ENCODE data around the gene ZNF79.

Gene ZNF79

DNA sequence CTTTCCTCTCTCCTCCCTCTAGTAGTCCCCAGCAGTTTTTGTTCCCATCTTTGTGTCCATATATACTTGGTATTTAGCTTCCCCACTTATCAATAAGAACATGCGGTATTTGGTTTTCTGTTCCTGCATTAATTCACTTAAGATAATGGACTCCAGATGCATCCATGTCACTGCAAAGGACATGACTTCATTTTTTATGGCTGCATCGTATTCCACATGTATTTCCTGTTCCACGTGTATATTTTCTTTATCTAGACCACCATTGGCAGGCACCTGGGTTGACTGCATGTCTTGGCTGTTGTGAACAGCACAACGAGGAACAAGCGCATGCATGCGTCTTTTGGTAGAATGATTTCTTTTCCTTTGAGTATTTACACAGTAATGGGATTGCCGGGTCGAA is 6.2 kb downstream of the ZNF79 start:
- DNase-seq, result no peak

DNA sequence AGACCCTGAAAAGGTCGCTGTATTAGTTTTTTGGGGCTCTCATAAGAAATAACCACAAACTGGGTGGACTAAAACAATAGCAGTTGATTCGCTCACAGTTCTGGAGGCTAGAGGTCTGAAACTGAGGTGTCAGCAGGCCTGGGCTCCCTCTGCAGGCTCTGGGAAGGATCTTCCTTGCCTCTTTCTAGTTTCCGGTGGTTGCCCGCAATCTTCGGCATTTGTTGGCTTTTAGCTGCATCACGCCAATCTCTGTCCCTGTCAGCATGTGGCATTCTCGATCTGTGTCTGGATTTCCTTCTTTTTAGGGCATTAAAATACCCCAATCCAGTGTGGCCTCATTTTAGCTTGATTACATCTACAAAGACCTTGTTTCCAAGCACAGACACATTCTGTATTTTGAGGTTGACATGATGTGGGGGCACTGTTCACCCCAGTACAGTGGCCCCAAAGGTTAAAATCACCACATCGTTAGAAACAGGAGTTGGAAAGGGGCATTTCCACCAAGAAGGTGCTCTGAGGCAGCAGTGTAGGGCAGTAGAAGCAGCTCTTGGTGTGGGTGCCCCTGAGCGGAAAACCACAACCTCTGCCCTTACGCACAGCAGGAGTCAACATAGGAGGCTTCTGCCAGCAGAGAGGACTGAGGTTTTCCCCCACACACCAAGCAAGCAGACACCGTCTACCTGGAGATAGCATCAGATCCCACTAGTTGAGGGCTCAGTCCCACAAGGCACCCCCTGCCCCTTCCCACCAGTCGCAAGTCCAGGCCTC is 13.5 kb downstream of the ZNF79 start:
- DNase-seq, result no peak

DNA sequence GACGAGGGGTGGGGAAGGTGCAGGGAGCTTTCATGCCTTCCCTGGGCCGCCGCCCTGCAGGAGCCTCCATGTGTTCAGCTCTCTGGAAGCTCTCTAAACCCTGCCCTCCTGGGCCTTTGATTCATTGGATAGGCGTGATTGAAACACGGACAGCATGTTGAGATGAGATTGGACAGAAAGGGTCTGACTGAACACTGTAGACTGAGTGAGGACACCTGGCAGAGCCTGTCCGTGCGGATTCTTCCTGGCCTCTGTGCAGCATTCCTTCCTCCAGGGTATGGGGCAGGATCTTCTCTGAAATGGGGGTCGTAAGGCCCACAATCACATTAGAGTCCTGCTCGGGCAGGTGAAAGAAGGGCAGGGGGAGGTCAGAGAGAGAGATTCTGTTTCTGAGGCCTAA is 14.2 kb downstream of the ZNF79 start:
- no peak for DNase-seq

DNA sequence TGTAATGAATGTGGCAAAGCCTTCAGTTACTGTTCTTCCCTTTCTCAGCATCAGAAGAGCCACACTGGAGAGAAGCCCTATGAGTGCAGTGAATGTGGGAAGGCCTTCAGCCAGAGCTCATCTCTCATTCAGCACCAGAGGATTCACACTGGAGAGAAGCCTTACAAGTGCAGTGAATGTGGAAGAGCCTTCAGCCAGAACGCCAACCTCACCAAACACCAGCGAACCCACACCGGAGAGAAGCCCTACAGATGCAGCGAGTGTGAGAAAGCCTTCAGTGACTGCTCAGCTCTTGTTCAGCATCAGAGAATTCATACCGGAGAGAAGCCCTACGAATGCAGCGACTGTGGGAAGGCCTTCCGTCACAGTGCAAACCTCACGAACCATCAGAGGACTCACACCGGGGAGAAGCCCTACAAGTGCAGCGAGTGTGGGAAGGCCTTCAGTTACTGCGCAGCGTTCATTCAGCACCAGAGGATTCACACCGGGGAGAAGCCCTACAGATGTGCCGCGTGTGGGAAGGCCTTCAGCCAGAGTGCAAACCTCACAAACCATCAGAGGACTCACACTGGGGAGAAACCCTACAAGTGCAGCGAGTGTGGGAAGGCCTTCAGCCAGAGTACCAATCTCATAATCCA is 20.2 kb downstream of the ZNF79 start:
- DNase-seq, result no peak

DNA sequence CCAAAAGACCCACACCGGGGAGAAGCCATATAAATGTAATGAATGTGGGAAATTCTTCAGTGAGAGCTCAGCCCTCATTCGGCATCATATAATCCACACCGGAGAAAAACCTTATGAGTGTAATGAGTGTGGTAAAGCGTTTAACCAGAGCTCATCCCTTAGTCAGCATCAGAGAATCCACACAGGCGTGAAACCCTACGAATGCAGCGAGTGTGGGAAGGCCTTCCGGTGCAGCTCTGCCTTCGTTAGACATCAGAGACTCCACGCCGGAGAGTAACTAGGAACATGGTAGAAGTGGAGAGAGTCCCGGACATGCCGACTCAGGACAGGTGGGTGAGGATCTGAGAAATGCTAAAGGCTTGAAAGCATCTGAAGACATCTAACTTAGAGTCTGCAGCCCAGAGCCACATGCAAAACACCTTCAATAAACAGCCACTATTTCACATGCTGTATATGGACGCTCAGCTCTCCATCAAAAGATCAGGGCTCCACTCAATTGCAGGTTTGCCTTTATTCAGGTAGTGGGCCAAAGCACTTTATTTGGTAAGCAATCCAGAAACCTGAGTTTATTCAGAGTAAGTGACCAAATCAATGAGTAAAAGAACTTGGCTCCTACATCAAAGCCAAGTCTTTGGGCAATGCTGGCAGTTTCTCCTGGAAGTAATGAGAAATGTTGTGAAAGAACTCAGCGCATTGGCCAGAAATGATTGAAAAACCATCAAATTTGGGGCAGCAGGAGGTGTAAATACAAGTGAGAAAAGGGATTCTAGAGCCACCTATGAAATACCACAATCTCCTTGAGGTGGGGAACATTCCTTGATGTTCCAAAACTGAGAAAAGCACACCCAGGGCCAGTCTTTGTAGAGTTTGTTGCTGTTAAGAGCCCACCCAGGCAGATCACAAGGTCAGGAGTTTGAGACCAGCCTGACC is 21.0 kb downstream of the ZNF79 start:
- no peak for DNase-seq

DNA sequence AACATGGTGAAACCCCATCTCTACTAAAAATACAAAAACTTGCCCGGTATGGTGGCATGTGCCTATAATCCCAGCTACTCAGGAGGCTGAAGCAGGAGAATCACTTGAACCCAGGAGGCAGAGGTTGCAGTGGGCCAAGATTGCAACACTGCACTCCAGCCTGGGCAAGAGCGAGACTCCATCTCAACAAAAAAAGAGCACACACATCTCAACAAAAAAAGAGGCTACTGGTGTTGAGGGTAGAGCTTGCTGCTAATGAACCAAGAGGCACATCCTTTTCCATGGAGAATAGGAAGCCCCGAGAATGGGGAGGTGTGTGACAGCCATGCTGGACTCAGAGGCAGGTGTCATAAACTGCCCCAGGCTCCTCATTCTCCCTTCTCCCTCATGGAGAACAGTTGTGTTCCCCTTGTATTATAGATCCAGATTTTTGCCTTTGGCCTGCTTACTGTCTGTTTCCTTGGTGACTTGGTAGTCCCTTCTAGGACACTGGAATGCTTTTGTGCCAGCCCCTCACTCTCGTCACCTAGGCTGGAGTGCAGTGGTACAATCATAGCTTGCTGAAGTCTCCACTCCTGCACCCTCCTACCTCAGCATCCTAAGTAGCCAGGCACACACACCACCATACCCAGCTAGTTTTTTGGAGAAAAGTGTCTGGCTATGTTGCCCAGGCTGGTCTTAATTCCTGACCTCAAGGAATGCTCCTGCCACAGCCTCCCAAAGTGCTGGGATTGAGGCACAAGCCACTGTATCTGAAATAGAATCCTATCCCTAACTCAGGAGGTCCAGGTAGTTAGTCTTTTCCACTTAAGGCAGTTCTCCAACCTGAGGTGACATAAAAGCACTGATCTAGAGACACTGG is 21.9 kb downstream of the ZNF79 start:
- no peak for DNase-seq

DNA sequence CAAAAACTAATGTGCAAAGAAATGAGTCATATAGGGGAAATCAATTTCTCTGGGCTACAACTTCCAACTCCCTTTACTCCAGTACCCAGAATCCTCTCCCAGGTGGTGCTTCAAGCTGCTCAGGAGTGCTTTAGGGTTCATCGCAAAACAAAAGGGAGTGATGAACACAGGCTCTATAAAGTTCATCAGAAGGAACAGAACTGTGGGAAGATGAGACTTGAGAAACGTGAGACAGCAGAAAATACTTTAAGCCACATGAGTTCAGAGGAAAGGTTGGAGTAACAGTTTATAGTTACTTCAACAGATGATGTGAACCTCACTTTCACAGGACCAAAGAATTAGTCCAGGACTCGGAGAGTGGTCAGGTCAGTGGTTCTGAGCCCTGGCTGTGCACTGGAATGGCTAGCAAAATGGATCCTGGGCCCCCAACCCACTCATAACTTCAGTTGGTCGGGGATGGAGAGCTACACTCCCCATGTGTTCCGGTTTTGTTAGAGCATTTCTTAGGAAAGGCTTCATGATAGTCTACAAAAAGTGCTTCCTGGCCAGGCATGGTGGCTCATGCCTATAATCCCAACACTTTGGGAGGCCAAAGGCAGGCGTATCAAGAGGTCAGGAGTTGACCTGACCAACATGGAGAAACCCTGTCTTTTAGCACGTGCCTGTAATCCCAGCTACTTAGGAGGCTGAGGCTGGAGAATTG is 22.7 kb downstream of the ZNF79 start:
- no peak for DNase-seq

DNA sequence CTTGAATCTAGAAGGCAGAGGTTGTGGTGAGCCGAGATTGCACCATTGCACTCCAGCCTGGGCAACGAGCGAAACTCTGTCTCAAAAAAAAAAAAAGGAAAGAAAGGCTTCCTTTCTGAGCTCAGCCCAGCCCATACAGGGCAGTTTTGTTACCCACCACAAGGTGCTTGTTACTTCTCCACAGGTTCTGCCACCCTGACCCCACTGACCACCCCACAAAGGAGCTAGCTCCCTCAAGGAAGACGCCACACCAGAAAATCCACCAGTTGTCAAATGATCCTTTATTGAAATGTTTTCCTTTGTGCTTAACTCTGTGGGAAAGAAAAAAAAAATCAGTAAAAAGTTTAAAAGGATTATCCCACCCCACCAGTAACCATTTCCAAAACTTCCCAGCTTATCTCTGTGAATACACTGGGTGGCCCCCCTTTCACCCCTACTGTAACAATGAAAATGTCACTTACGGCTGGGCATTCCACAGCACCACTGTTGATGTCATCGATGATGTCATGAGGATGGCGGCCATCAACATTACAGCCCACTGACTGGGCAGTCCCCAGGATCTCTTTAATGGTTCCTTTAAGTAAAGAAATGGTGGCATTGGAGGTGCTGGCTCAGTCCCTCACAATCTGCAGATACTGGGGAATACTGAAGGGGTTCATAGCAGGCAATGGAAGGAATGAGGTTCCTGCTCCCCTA is 23.4 kb downstream of the ZNF79 start:
- DNase-seq, result no peak

DNA sequence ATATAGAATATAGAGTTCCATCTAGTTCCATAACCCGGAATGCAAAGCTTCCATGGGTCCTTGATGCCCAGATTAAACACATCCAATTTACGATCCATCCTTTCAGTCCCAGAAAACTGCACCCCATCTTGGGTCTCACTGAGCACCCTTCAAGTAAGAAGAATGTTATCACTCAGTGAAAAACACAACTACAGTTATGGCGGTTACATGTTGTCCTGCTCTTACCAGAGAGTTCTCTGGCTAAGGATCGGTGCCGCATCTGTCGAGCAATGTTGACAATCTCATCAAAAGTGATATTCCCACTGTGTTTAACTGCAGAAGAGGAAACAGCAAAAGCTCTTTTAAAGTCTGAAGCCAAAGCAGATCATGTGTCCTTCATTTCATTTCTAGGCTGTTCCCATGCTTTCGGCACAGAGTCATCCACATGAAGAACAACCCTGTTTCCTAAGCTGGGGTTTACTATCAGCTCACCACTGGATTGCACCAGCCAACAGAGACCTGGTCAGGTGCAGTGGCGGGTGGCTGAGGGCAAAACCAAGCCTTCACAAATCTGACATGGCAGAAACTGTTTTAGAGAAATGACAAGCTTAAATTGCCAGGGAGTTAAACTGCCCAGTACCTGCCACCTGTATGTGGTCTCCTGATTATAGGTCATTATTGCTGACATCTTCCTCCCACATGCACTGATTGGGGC is 24.1 kb downstream of the ZNF79 start:
- no peak for DNase-seq

DNA sequence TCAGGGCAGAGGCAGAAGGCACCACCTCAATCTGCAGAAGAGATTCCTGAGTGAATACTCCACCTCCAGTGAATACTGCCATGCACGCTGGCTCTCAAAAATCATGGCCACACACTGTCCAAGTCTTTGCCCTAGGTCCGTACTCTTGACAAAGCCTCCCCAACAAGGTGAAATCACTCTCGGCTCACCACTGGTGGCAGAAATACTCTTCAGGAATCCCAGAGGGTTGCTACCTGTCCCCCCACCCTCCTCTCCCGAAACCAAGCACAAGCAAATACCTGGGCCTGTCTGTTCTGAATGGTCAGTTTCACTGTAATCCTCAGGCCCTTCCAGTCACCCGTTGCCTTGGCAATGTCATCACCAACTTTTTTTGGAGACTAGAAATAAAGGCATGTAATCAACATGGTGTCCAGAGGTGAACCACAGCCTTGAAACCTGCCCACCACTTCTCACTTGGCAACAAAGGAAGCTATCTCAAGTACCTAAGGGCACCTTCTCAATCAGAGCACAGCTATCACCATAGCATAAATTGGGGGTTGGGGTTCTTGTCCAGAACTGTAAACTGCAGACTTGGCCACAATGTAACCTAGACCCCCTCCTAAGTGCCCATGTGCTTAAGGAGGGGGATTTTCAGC is 25.3 kb downstream of the ZNF79 start:
- no peak for DNase-seq

DNA sequence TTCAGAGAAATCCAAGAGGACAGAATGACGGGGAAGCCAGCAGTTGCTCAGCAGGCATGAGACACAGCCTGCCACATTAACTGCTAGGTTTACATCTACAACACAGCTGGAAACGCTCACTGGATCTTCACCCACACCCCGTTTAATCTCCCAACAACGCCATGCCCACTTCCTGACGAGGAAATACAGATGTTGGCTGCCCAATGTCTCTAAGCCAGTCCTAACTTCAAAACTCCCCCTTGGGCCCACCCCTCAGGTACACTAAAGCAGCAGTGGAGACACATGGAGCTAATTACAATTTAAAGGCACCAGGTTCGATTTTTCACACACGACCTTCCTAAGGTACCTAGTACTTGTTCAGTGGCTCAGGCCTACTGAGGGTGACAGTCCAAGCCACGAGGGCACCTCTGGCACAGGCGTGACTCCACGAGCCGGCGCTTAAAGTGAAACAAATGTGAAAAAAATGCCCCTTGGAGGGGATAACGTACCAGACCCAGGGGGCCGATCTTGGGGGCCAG is 26.1 kb downstream of the ZNF79 start:
- no peak for DNase-seq

DNA sequence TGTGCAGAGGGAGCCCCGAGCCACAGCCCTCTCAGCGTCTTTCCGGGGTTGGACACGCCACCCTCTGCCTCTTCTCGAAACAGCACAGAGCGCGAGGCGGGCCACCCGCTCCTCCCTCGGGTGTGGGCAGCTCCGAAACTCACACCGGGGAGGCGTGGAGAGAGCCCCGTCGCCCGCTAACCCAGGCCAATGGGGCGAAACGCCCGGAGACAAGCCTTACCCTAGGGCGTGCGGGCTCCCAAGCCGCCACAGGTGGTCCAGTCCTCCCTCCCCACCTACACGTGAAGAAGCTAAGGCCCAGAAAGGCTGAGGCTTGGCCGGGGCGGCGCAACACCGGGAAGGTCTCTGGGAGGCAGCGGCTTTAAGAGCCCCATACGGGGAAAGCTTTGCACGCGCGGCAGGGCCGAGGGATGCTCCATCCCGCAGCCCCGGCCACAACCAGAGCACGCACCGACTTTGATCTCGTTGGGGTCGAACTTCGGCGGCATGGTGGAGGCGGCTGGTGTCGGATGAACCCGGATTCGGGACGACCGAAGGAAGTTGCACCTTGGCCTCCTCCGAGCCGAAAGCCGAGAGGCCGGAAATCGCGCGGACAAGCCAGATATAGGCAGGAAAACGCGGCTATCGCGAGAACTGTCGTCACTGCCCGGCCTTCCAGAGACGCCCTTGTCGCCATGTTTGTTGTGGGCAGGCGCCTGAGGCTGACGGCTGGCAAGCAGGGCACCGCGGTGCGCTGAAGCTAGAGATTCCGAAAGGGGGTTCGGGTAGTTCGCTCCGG is 26.8 kb downstream of the ZNF79 start, which contains the start of the genes LRSAM1 and RPL12:
TSS of gene LRSAM1 (plus strand) at position 681 of the 778 bp plus-strand sequence. CDS start 3,018 bp downstream, outside the sequence.
TSS of gene RPL12 (minus strand) at position 577 of the 778 bp plus-strand sequence. CDS start at position 488, 89 bp downstream.
- DNase-seq, result peak; percentile 94

DNA sequence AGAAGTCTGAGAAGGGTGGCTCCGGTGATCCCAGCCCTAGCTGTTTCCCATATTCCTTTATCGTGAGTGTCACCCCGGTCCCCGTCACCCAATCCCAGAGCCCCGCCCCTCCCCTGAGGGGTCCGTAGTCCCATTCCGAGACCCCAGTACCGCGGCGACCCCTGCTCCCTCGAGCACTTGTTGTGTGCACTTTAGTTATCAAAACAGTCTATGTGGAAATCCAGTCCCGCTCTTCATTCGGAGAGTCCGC is 27.4 kb downstream of the ZNF79 start:
- no peak for DNase-seq

DNA sequence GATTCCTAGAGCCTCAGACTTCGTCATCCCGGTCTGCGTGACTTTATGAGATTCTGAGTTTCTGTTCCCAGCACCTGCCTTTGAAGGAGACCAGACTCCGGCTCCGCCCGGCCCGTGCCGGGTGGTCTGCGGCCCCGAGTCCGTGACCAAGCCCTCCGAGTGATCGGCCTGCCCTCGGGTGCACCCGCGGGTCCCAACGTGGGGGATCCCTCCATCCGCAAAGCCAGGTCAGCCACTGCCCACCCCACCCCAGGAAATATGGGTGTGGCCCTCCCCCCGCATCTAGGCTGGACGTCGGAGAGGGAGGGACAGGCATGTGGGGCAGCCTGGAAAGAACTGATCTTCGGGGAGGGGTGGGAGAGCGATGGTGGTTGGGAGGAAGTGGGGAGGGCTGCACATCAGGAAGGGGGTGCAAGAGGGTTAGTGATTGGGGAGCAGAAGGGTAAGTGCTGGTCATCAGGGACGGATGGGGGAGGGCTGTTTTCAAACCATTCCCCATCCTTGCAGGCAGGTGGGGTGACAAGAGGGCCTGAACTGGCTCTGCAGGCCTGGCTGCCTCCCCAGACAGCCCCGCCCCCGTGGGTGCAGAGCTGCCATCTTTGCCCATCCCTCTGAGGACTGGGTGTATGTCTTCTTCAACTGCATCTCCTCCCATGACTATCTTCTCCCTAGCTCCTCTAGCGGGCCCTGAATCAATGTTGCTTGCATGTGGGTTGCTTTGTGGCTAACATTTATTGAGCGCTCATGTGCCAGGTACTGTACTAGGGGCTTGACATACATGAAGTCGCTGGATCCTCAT is 27.9 kb downstream of the ZNF79 start:
- no peak for DNase-seq

DNA sequence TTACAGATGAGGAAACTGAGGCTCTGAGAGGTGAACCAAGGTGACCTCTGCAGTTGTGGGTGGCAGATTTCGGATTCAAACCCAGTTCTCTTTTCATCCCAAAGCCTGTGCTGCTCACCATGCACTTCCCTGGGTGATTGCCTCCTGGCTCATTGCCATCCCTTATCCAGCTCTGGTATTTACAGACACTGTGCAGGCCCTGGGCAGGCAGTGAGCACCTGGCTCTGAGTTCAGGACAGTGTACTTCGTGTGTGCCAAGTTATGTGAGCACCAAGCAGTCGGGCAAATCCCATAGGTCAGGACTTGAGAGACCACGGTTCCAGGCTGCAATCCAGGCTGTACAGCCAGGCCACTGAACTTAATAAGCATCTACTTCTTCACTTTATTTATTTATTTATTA is 28.5 kb downstream of the ZNF79 start:
- DNase-seq, result no peak

DNA sequence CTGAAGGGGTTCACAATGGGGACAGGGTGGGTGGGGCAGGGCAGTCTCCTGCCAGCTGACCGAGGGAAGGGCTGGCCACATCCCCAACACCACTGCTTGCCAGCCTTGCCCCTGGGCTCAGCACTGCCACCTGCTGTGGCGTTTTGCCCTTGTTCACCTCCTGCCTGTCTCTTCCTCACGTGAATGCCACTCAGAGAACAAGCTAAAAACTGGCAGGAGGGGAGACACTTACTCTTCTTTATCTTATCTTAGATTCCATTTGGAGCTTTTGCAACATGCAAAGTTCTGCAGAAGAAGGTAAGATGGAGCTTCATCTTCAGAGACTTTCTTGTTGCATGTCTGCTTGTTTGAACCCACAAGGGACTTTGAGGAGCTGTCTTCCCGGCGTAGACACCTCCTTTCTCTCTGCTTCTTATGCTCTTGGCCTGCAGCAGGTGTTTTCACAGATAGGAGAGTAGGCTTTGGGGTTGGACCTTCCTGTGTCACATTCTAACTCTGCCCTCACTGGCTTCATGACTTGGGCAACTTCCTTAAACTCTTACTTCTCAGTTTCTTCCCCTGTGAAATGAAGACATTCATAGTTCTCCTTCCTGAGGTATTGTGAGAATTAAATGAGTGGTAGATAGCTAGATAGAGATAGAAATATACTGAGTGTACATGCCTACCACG is 31.3 kb downstream of the ZNF79 start:
- no peak for DNase-seq

DNA sequence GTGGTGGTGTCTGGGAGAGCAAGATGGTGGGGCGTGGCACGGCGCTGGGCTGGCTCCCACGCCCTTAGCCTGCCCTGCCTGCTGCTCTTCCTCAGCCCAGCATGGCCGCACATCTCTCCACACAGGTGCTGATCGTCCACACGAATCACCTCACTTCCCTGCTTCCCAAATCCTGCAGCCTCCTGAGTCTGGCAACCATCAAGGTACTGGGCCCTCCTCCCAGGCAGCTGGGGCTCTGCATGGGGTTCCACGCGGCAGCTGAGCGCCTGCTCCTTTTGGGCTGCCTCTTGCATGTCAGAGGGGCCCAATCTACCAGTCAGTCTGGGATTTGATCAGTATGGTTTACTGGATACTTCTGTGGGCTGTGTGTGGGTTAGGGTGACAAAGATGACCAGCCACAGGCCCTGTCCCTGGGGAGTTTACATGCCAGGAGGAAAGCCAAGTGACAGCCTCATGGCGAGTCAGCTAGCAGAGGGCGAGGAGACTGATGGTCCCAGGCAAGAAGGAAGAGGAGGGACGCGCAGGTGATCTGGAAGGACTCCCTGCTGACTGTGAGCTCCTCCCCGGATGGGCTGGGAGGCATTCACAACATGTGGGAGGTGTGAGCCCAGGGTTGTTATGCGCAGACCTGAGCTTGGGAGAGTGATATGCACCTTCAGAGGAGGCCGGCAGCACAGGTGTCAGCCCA is 33.2 kb downstream of the ZNF79 start:
- DNase-seq, result no peak

Data from fibroblast of upper back skin (primary cell).